Keratinocyte (primary cell): ENCODE data around the gene MYL12B.

Source experiments
- EZH2 ChIP-seq: IDR thresholded peaks from one replicate; pipeline ENCODE4 v1.6.1; 2012; ENCODE audit warnings: inconsistent platforms, mild to moderate bottlenecking, low read length, moderate library complexity
- TF ChIP-seq, protein P1 (sequence below), 3 experiments: IDR thresholded peaks in 1 of 3; conservative IDR thresholded peaks in 1 of 3; optimal IDR thresholded peaks in 1 of 3; 2 replicates in 2 of 3; 3 replicates in 1 of 3; pipeline versions ENCODE3 to v1.5.1; 2011; ENCODE audit warnings: low read length in 3 of 3, mild to moderate bottlenecking in 3 of 3, moderate library complexity in 2 of 3, control low read depth in 1 of 3, inconsistent platforms in 1 of 3; ENCODE audit not compliant: insufficient read depth in 2 of 3; ENCODE audit errors: extremely low read depth in 1 of 3

- no peak for TF ChIP-seq EZH2
- TF ChIP-seq, protein P1, sequence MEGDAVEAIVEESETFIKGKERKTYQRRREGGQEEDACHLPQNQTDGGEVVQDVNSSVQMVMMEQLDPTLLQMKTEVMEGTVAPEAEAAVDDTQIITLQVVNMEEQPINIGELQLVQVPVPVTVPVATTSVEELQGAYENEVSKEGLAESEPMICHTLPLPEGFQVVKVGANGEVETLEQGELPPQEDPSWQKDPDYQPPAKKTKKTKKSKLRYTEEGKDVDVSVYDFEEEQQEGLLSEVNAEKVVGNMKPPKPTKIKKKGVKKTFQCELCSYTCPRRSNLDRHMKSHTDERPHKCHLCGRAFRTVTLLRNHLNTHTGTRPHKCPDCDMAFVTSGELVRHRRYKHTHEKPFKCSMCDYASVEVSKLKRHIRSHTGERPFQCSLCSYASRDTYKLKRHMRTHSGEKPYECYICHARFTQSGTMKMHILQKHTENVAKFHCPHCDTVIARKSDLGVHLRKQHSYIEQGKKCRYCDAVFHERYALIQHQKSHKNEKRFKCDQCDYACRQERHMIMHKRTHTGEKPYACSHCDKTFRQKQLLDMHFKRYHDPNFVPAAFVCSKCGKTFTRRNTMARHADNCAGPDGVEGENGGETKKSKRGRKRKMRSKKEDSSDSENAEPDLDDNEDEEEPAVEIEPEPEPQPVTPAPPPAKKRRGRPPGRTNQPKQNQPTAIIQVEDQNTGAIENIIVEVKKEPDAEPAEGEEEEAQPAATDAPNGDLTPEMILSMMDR (optimal IDR thresholded peaks at IDR 0.05 in 1 of 3, IDR thresholded peaks at IDR 0.05 in 1 of 3, conservative IDR thresholded peaks at IDR 0.05 in 1 of 3; ENCODE audit: extremely low read depth in 1 of 3, insufficient read depth in 2 of 3, low read length in 3 of 3): no peak
These were observed 15.2 kb upstream of the MYL12B start for GRCh38 chr18:3246635-3247239.
